Natural killer cell (primary cell): ENCODE data around the gene TRIM37. TPM values are rescaled to one million over a fixed set of nuclear protein-coding genes. Genes with fewer than 3 reads are reported as not detected.

Source experiments
- ATAC-seq, 3 donors: fragments of 150-1000 bp in 2 of 3; fragments of 200-7000 bp in 1 of 3; cut with Tn5 transposase; 1 replicate in 1 of 3; 2 replicates in 2 of 3; pipeline ENCODE4 v1.10.0; 2021; ENCODE audit warnings: mild to moderate bottlenecking in 2 of 3, moderate library complexity in 2 of 3
- DNase-seq, 2 donors: peaks; one replicate each; pipeline versions ENCODE4 v3.0.0 to v3.0.0-alpha.2; 2013 to 2021; ENCODE audit warnings: mixed read lengths in 1 of 2
- H3K27ac ChIP-seq: one replicate; pipeline ENCODE4 v1.5.1; 2013; ENCODE audit warnings: mild to moderate bottlenecking, low read length
- H3K27me3 ChIP-seq: one replicate; pipeline ENCODE4 v1.6.1; 2013; ENCODE audit warnings: low read length; ENCODE audit not compliant: control insufficient read depth, insufficient read depth
- H3K36me3 ChIP-seq: one replicate; pipeline ENCODE4 v1.6.1; 2013; ENCODE audit warnings: low read length; ENCODE audit not compliant: control insufficient read depth, insufficient read depth
- H3K4me1 ChIP-seq: one replicate; pipeline ENCODE4 v1.6.1; 2013; ENCODE audit warnings: low read length; ENCODE audit not compliant: control insufficient read depth, insufficient read depth
- H3K4me3 ChIP-seq: one replicate; pipeline ENCODE4 v1.5.1; 2013; ENCODE audit warnings: low read length
- H3K9me3 ChIP-seq: one replicate; pipeline ENCODE4 v1.6.1; 2013; ENCODE audit warnings: low read length; ENCODE audit not compliant: control insufficient read depth, insufficient read depth
- H3K27ac Mint-ChIP-seq, 2 donors: one replicate each; pipeline ENCODE4 v1.8.0; 2022; ENCODE audit warnings: mild to moderate bottlenecking in 2 of 2, mixed read lengths in 2 of 2, moderate library complexity in 1 of 2
- H3K27me3 Mint-ChIP-seq, 2 donors: one replicate each; pipeline ENCODE4 v1.8.0; 2022; ENCODE audit warnings: low read depth in 2 of 2, mixed read lengths in 2 of 2
- H3K36me3 Mint-ChIP-seq: one replicate; pipeline ENCODE4 v1.8.0; 2022; ENCODE audit warnings: mixed read lengths
- H3K4me1 Mint-ChIP-seq, 2 donors: one replicate each; pipeline ENCODE4 v1.8.0; 2022; ENCODE audit warnings: mixed read lengths in 2 of 2
- H3K4me3 Mint-ChIP-seq: one replicate; pipeline ENCODE4 v1.8.0; 2022; ENCODE audit warnings: mild to moderate bottlenecking, moderate library complexity, mixed read lengths
- H3K9me3 Mint-ChIP-seq, 2 donors: one replicate each; pipeline ENCODE4 v1.8.0; 2022; ENCODE audit warnings: mixed read lengths in 2 of 2
- CTCF ChIP-seq: fragments of 200-600 bp; IDR thresholded peaks from one replicate; pipeline ENCODE4 v1.8.0; 2022; ENCODE audit warnings: antibody characterized with exemption
- WGBS: methylation state at CpG from one replicate; pipeline ENCODE4 v1.1.7; 2013; ENCODE audit warnings: missing lambda C conversion rate; ENCODE audit not compliant: insufficient coverage; 5-methylcytosine and 5-hydroxymethylcytosine counted together
- intact Hi-C: fragments of 100-400 bp; cut with micrococcal nuclease; formaldehyde crosslinking; loops from one replicate; pipeline ENCODE4 v1.14.2; 2022
- total RNA-seq, 4 donors: library from RNA; stranded (reverse); fragments of 120-200 nt in 1 of 4; gene quantifications; one replicate each; pipeline versions ENCODE4 v1.2.3 to v1.2.4, GENCODE V29; 2013 to 2022

The TRIM37 gene
- total RNA-seq, 3 donors from 2014 or later (not counting 1 experiment from before 2014, with no cell fraction given) = 20.4 to 26.1 (median 21.9) TPM

DNA sequence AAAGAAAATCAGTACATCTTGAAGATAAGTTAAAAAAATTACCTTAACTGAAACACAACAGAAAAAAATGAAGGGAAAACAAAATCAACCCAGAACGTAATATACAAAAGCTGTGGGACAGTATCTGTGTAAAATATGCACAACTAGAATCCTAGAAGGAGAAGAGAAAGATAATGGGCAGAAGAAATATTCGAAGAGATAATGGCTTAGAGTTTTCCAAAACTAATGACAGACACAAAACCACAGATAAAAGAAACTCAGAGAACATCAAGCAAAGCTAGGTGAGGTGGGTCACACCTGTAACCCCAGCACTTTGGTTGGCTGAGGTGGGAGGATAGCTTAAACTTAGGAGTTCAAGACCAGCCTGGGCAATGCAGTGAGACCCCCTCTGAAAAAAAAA lies 117.1 kb downstream of the TRIM37 start:
- Histone ChIP-seq H3K27me3 (no peaks in the 10 kb centered on the region), H3K4me1 (no peaks in the 10 kb centered on the region), H3K27ac (no peak overlapping the region), H3K9me3 (no peaks in the 10 kb centered on the region), H3K36me3 (no peaks in the 10 kb centered on the region), H3K4me3 (no peak overlapping the region)
- no peak overlapping the region for H3K4me3 Mint-ChIP-seq
- intact Hi-C loops = no loop called here
- DNase-seq (no peak), ATAC-seq (no peak)
- no peaks in the 10 kb centered on the region for H3K27me3 Mint-ChIP-seq
- H3K36me3 Mint-ChIP-seq = no peaks in the 10 kb centered on the region
- 100% methylated on average over 1 of the region's 2 CpGs for WGBS
- no peaks in the 10 kb centered on the region for H3K4me1 Mint-ChIP-seq
- no peak overlapping the region for H3K27ac Mint-ChIP-seq
- no peaks in the 10 kb centered on the region for H3K9me3 Mint-ChIP-seq
- TF ChIP-seq CTCF = no peak

DNA sequence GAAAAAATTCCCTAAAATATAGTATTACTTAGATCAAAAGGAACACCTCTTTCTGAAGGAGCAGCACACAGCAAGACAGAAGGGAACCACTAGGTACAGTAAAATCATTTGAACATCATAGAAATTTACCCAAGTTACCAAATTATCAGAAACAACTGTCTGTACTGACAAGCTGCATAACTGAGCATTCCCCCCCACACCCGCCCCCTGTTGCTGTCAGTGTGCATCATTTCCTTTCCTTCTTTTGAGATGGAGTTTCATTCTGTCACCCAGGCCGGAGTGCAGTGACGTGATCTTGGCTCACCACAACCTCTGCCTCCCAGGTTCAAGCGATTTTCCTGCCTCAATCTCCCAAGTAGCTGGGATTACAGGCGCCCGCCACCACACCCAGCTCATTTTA lies 120.7 kb downstream of the TRIM37 start:
- Histone ChIP-seq H3K4me3 (no peak overlapping the region), H3K9me3 (no peaks in the 10 kb centered on the region), H3K36me3 (no peaks in the 10 kb centered on the region), H3K27ac (no peak overlapping the region), H3K4me1 (no peaks in the 10 kb centered on the region), H3K27me3 (no peaks in the 10 kb centered on the region)
- ATAC-seq (no peak), DNase-seq (no peak)
- no peak overlapping the region for H3K27ac Mint-ChIP-seq
- no peaks in the 10 kb centered on the region for H3K4me1 Mint-ChIP-seq
- no peak overlapping the region for H3K4me3 Mint-ChIP-seq
- H3K27me3 Mint-ChIP-seq = no peaks in the 10 kb centered on the region
- intact Hi-C loops = no loop called here
- no peaks in the 10 kb centered on the region for H3K9me3 Mint-ChIP-seq
- 72% methylated on average over 4 of the region's 6 CpGs for WGBS
- H3K36me3 Mint-ChIP-seq = no peaks in the 10 kb centered on the region
- no peak for TF ChIP-seq CTCF

DNA sequence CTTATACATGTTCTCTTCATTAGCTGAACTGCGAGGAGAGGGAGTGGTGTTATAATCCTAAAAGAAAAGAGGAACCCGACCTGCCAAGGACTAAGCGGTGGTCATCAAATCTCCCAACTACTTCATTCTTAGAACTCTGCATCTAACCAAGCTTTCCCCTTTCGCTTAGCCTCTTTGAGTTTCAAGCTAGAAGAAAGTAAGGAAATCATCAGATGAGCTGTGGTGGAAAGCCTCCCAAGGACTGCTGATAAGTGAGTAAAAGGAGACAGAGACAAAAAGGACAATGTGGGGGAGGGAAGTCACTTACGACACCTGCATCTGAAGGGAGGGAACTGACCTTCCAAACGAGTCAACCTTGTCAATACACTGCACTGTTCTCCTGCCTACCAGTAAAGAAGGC lies 121.3 kb downstream of the TRIM37 start:
- no peak overlapping the region for H3K4me3 Mint-ChIP-seq
- H3K4me1 Mint-ChIP-seq = no peaks in the 10 kb centered on the region
- intact Hi-C loops = no loop called here
- no peaks in the 10 kb centered on the region for H3K9me3 ChIP-seq
- TF ChIP-seq CTCF = no peak
- no peak overlapping the region for H3K4me3 ChIP-seq
- H3K9me3 Mint-ChIP-seq = no peaks in the 10 kb centered on the region
- no peaks in the 10 kb centered on the region for H3K27me3 ChIP-seq
- H3K36me3 Mint-ChIP-seq = no peaks in the 10 kb centered on the region
- DNase-seq = no peak
- no peaks in the 10 kb centered on the region for H3K4me1 ChIP-seq
- H3K27ac ChIP-seq = no peak overlapping the region
- H3K27ac Mint-ChIP-seq = no peak overlapping the region
- H3K36me3 ChIP-seq = no peaks in the 10 kb centered on the region
- 78% methylated on average over 2 of the region's 6 CpGs for whole genome bisulfite sequencing
- no peak for ATAC-seq
- no peaks in the 10 kb centered on the region for H3K27me3 Mint-ChIP-seq

- no peaks in the 10 kb centered on the region for H3K9me3 Mint-ChIP-seq
- 98% methylated on average over 3 of the region's 3 CpGs for WGBS
- H3K27me3 Mint-ChIP-seq = no peaks in the 10 kb centered on the region
Measured at GRCh38 chr17:58982626-58983025, 124.1 kb downstream of the TRIM37 start.

More at GRCh38 chr17:58982626-58983025, 124.1 kb downstream of the TRIM37 start:
- no peak for DNase-seq
- no peaks in the 10 kb centered on the region for H3K4me1 ChIP-seq
- Mint-ChIP-seq H3K36me3 (no peaks in the 10 kb centered on the region), H3K27ac (no peak overlapping the region), H3K4me1 (no peaks in the 10 kb centered on the region), H3K4me3 (no peak overlapping the region)
- TF ChIP-seq CTCF = no peak
- no peaks in the 10 kb centered on the region for H3K9me3 ChIP-seq
- H3K36me3 ChIP-seq = no peaks in the 10 kb centered on the region
- no peak overlapping the region for H3K4me3 ChIP-seq
- no peaks in the 10 kb centered on the region for H3K27me3 ChIP-seq
- H3K27ac ChIP-seq = no peak overlapping the region
- ATAC-seq = no peak
- intact Hi-C loops = no loop called here
